ENCODE results near the gene NFATC1.

The NFATC1 gene

DNA sequence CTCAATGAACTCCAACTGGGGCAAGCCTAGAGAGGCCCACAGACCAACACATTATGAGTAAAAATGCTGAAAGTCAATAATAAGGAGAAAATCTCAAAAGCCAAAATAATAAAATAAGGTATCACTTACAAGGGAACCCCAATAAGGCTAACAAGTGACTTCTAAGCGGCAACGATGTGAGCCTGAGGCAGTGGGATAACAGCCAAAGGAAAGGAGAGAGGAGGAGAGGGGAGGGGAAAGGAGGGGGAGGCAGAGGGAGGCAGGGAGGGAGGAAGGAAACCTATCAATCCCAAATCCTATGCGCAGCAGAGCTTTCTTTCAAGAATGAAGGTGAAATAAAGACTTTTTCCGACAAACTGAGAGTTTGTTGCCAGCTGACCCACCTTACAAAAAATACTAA is 6.0 kb upstream of the NFATC1 start:
- no peak for DNase-seq (ENCODE audit: low read depth)

DNA sequence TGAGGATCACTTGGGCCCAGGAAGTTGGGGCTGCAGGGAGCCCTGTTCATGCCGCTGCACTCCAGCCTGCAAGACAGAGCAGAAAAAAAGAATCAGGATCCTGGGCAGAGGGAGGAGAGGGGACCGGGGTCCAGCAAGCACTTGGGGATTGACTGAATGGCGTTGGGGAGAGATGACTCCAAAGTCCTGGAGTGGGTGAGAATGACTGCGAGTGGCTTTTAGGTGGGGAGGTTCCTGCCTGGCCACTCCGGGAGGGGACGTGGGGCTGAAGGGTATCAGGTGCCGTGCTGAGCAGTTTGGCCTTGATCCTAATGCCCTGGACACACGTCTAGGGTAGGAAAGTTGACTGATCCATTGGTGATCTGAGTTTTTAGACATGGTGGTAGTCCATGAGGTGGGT is 3.5 kb upstream of the NFATC1 start:
- no peak for DNase-seq (ENCODE audit: low read depth)

DNA sequence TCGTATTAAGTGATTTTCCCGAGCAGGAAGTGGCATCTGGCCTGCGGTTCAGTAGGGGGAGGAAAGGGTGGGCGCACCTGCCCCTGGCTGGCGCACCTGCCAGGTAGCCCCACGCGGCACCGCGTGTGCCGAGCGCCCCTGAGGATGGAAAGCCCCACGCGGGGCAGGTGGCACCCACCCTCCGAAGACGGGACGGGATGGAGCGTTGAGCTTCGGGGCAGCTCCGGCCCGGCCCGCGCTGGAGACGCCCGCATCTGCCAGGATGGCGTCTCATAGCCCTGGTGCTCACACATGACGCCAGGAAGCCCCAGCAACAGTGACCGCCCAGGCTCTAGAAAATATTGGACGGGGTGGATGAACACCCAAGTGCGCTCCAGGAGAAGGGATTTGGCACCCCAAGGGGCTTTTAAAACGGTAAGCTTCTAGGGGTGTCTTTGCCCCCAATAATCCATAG is 2.5 kb upstream of the NFATC1 start:
- no peak for DNase-seq (ENCODE audit: low read depth)

DNA sequence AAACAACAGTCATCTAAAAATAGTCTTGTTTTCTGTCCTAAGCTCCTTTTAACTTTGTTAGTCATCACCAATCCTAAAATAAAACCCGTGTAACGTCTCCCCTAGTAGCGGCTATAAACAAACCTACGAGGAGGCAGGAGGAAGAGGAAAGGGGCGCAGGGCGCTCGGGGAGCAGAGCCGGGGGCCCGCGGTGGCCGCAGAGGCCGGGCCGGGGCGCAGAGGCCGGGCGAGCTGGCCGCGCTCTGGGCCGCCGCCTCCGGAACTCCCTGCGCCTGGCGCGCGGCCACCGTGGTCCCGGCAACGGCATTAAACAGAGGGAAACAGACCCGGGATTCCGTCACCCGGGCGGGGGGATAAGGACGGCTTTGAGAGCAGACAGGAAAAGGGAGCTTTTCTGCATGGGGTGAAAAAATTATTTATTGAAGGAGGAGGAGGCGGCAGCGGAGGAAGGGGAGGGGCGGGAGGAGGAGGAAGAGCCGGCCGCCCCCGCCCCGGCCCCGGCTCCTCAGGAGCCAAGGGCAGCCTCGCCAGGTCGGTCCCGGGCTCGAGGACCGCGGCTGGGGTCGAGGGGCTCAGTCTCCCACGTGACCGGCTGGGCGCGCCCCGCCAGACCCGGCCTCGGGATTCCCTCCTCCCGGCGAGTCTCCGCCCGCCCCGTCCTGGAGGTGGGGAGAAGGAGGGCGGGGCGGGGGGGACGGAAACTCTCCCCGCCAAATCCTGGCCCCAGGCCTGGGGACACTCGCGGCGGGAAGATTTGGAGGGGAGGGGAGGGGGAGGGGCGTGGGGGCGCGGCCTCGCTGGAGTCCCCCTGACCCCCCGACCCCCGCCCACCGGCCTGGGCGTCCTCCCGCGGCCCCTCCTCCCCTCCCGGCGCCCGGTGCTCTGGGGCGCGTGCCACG is 1.8 kb upstream of the NFATC1 start:
- DNase-seq (ENCODE audit: low read depth) = no peak

DNA sequence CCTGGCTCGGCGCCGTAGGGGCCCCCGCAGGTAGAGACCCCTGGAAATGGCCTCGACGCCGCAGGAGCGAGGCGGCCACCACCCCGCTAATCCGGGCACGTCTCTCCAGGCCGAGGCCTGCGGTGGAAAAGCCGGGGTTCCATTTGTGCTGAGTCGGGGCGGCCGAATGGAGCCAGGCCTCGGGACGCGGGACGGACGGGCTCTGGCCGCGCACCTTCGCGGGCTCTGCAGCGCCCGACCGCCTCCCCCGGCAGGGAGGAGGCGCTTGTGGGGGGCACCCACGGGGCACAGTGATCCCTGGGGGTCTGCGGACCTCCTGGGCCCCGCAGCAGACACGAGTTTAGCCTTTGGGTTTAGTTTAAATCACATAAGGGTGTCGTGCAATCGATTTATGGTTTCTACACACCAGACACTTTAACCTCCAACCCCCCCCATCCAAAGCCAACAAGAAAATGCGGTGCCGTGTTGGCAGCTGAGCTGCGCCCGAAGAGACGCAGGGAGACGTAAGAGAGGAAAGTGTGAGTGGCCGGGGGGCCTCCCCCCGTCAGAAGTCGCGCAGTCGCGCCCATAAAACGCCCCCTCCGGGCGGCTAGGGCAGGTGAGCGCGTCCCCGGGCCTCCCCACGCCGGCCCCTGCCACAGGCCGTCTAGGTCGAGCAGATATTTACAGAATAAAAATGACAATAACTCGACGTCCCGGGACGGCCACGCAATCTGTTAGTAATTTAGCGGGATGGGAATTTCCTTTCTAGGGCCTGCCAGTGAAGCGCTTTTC is 1.0 kb upstream of the NFATC1 start:
- peak; percentile 61 for DNase-seq (ENCODE audit: low read depth)

DNA sequence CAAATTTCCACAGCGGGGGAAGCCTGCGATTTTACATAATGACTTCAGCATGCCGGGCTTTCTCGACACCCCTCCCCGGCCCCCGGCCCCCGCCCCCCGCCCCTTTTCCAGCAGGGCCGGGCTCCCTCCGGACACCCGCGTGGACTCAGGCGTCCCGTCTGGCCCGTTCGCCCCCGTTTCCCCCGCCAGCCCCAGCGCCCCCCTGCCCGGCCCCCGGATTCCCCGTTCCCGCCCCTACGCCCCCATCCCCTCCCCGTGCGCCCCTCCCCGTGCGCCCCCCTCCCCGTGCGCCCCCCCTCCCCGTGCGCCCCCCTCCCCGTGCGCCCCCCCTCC is 456 bp upstream of the NFATC1 start:
- DNase-seq (ENCODE audit: low read depth) = no peak

DNA sequence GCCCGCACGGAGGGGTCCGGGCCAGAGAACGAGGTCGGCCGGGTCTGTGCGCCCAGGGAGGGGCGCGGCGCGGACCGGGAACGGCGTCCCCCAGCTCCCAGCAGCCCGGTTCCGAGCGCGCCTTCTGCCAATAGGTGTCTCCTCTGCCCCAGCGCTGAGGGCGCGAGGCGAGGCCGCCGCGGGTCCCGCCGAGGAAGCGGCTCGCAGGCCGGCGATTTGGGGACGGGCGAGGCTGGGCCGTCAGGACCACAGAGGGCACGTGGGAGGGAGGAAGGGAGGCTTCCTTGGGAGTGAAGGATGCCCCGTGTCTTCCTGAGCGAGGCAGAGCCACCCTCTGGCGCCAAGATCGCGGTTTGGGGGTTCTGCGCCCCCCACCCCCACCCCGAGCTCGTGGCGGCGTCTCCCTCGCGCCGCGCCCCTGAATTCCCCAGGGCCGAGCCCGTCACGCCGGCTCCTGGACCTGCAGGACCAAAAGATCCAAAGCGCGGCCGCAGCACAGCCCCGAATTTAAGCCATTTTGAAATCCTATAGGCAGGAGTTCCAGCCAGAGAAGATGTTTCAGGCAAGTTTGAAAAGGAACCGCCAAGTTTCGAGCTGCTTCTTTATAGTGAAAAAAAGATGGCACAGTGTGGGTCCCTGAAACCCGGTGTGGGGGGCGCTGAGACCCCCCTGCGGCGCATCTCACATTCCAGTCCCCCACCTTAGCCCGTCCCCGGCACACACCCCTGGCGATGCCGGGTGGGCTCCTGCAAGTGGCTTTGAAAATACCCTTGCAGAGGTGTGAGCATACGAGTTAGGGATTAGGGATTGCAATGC is 909 bp downstream of the NFATC1 start:
- DNase-seq (ENCODE audit: low read depth) = no peak

DNA sequence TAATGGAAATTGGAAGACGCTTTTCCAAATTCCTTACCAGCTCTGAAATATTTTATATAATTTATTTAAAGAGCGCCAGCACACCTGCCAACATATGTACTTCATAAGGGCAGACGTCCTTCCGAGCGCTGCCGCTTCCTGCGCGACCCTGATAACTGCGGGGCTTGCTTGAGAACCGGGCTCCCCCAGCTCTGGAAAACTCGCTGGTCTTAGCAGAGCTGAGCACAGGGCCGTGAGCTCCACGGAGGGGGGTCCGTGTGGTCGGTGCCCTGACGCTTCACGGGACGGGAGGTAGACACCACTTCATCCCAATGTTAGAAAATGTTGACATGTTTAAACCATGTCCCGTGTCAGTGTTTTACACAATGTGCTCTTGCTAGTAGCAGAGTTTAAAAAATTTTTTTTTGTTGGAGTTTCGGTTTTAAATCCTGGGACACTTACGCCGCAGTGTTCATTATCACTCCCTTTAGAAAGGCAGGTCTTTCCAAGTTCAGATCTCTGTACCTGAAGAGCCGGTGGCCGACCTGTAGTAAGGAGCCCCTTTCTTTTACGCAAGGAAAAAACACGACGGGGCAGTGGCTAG is 1.6 kb downstream of the NFATC1 start:
- DNase-seq (ENCODE audit: low read depth) = no peak

DNA sequence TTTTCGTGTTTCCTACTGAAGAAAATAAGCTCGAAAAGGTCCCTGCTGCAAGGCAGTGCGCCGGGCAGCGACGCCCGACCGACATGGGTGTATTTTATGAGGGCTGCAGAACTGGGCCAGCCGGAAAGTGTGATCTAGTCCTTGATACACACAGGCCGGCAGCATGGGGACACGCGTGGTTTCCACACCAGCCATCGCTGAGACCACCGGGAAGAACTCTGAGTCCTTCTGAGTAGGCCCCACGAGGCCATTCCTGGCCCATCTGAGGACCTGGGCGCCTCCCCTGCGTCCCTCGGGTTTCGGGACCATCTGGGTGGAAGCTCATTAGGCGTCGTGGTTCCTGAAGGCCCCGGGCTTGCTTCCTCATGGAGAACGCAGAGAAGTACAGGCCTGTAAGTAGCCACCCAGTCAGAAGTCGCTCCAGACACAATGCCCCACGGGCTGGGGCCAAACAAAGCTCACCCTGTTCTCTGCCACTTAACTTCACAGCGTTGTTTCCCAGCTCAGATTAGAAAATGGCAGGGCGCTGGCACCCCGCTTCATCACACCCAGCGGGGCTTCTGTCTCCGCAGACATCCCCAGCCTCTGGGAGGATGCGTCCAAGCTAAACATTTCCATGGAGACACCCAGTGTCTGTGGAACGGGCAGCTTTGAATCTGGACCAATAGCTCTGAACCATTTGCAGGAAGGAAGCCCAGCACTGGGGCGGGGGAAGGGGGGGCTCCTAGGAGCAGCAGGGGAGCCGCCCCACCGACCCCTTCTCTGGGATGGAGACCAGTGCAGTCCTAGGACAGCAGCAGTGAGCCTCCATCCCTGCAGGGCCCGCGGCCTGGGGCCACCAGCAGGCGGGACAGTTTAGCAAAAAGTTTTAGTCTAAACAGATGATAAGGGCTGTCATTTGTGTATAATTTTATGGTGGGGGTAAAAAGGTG is 2.4 kb downstream of the NFATC1 start:
- DNase-seq (ENCODE audit: low read depth) = no peak

DNA sequence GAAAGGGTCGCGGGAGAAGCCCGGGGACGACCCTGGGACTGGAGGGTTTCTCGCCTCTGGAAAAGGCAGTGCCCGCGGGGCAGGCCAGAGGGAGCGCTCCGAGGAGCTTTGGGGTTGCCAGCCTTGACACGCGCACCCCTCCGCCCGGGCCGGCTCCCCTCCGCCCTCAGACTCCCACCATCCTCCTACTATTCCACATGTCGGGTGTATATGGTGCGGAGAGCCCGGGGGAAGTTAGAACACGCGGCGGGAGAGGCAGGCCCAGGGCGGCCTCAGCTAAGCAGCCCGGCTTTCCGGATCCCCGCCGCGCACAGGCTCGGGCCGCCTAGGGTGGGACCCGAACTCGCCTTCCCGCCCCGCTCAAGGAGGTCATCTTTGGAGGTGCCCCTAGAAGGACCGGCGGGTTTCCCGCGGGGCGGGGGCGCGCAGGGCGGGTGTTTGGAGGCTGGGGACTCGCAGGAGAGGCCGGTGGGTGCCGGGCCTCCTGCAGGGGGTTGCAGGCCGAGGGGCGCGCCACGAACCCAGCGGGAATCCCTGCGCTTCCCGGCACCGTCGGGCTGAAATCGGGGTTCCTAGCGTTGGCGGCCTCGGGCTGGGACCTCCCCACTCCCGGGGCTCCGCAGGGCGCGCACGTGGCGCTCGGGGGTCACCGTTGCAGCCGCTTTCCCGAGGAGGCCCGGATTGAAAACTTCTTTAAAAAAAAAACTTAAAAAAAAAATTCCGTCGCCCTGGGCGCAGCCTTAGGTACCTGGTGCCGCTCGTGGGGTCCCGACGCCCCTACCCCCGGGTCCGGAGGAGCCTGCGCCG is 3.7 kb downstream of the NFATC1 start:
- DNase-seq (ENCODE audit: low read depth) = no peak

DNA sequence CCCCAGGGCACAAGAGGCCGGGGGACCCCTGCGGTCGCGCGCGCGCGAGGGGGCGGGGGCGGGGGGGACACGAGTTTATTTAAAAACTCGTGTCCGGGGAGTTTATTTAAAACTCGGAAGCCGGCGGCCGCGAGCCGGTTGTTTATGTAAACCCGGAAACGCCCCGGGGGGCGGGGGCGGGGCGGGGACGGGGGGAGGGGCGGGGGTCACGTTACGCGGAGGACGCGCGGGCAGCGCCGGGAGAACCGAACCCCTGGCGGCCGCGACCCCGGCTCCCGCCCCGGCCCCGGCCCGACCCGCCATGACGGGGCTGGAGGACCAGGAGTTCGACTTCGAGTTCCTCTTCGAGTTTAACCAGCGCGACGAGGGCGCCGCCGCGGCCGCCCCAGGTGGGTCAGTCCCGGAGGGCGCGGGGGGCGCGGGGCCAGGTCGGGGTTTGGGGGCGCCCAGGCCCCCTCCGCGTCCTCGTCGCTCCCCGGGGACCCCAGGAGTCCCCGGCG is 4.4 kb downstream of the NFATC1 start:
- peak; percentile 64 for DNase-seq (ENCODE audit: low read depth)

DNA sequence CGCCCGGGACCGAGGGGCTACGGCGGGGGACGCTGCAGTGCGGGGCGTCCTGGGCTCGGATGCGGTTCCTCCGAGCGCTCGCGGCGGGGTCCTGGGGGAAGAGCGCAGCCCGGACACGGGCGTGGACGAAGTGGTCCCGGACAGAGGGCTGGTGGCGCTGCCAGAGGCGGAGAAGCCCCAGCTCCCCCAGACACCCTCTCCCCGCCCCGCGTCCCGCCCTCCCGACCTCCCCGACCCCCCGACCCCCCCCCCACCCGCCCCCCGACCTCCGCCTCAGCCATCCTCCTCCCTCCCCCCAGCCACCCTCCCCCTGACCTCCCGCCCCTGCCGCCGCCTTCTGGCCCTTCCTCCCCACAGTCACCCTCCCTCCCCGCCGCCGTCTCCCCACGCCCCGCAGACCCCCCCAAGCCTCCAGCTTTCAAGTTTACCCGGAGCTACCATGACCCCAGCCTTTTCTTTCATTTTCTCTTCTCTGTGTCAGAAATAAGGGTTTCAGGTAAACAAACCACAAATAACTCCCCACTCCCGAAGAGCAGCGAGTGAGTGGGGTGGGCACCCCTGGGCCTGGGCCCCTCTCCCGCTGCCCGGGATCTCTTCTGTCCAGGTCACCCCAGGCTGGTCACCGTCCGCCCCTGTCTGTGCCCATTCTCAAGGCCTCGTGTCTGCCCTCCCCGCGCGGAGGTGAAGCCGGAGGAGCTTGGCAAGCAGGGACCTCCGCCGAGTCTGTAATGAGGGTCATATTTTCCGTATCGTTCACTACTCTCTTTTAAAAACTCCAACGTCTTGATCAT is 5.1 kb downstream of the NFATC1 start:
- DNase-seq (ENCODE audit: low read depth) = no peak

DNA sequence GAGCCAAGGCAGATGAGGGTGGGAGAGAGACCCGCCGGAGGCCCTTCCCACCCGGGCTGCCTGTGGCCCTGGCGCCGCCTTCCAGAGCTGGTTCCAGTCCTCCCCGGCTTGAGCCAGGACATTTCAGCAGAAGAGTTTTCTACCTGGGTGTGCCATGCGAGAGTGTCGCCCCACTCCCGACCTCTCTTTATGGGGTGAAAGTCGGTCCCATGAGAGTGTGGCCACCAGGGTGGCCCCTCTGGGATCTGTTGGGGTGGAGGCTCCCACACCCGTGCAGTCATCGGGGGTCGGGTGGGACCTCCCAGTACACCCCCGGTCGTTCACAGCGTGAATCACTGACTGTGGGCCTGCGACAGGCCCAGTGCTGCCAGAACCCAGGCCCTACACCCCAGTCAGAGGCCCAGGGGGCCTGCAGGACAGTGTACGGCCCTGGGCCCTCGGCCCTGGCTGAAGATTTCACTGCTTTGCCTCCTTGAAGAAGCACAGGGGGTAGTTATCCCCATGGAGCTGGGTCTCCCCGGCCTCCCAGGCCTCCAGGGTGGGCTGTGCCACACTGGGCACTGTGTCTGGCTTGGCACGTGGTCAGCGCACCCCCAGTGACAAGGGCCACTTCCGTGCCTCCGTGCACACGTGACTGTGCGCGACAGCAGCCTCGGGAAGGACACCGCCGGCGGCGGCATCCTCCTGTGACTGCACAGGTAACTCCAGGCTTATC is 5.9 kb downstream of the NFATC1 start:
- DNase-seq (ENCODE audit: low read depth) = no peak

DNA sequence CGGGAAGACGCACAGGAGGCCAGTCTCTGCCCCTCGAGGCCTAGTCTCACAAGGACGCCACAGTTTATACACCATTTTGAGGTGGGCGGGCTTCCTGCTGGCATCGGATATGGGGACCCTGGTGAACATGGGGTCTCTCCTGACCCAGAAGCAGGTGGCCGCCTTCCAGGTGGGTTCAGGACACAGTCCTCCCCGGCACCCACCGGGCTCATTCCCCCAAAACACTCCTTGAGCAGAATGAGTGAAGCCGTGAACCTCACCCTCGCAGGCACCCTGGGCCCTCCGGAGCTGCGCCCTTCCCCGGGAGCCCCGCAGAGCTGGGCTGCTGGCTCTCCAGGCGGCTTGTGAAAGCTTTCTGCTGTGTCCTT is 6.5 kb downstream of the NFATC1 start:
- no peak for DNase-seq (ENCODE audit: low read depth)

DNA sequence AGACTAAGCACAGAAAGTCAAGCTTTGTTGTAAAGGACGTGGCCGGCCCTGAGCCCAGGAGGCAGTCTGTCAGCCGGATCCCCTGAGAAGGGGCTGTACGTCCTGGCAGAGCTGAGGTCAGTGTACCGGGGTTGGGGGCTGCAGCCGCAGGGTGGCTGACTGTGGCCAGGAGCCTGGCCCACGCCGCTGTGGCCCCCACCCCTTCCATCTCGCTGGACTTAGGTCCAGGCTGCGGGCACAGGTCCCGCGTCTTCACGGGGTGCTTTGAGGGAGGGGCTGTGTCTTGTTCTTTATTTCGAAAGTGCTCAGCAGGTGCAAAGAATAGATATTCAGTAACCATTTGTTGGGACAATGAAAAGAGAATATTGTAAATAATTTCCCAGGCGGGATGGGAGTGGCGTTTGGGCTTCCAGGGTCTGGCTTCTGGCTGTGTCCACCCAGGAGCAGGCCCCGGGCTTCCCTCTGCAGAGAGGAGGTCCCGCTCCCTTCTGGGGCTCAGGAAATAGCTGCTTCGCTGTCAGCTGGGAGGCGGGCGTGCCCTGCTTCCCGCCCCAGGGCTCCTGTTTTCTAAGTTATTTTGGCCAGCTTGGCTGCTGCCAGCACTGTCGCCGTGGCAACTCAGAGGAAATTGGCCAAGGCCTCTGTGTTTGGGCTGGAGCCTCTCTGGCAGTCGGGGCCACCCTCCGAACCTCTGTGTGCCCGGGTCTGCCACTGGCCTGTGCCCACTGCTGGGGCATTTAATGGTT is 7.4 kb downstream of the NFATC1 start:
- no peak for DNase-seq (ENCODE audit: low read depth)

DNA sequence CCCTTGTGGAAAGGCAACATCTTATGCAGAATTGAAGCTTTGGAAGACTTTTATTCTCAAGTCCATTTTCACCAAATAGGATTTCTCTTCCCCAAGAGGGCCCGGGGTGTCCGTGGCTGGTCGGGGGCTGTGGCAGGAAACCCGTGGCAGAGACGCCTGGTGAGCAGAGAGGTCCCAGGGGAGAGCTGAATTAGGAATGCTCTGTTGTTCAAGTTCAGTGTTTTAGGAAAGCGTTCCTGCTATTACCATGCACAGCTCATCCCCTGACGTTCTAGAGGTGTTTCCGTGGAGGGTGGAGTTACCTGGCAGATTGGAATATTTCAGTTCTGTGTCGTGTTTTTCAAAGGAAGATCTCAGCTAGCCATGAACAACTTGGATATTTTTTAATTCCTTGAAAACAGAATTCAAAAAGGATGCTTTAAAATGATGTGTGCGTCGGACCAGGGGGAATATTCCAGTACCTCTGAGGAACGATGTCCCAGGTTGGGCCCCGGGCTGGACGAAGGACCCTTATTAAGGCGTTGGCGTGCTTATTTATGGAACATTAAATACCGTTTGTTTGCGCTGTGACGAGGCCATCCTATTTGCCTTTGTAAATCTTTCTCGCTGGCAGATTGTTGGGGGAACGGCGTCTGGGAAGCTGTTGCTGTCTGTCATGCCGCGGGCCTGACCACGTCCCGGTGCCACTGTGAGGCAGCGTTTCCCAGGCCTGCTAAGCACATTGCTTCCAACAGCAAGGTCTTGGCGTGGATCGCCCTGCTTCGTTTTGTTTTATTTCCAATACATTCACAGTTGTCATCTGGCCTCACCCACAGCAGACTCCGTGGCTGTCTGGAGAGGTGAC is 8.2 kb downstream of the NFATC1 start:
- no peak for DNase-seq (ENCODE audit: low read depth)

DNA sequence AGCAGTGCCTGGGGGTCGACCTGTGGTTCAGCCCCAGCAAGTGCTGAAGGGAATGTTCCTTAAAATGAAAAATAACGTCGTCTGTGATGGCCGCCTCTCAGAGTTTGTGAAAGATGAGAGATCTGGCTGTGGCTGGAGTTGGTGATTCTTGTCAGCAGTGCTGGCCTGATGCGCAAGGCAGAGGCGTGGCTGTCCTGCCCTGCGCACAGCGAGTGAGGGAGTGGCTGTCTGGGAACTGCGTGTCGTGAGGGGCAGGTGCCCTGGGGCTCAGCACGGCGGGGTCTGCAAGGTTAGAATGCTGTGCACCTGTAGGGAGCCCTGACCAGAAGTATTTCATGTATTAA is 8.8 kb downstream of the NFATC1 start:
- DNase-seq (ENCODE audit: low read depth) = no peak
